Fibroblast of pulmonary artery (primary cell): Measurements from ENCODE around the gene ST6GAL1.
"Not testable (repeated sequence)": the region's sequence is repeated elsewhere in the genome, so short reads cannot be mapped to it uniquely, and the experiment has no call there.

Experiments used
- DNase-seq: peaks from one replicate; pipeline ENCODE4 v3.0.0-alpha.2; 2010; ENCODE audit warnings: low read depth
- H3K4me3 ChIP-seq: replicated peaks from 2 replicates; pipeline ENCODE4 v1.5.1; 2011; ENCODE audit warnings: low read depth, mild to moderate bottlenecking, control low read depth, low read length, moderate library complexity
- TF ChIP-seq, protein P1 (sequence below): IDR thresholded peaks from 2 replicates; pipeline ENCODE4 v1.5.1; 2011; ENCODE audit warnings: mild to moderate bottlenecking, control low read depth, low read length, inconsistent platforms; ENCODE audit errors: missing control alignments

The ST6GAL1 gene

DNA sequence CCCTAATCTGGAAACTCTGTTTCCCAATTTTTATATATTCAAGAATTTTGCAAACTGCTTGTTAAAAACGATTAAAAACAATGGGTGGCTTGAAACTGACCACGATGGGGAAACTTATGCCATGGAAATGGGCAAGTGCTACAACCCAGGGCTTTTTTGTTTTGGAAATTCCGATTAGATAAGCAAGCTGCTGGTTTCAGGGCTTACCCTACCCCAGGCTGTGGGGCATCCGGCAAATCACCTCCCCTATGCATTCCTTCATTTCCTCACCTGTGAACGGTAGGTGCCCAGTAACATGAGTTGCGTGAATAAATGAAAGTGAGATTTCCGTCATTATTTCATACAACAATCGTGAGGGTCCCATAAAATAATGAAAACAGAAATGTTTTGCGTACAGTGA lies 34.3 kb downstream of the ST6GAL1 start:
- TF ChIP-seq, protein P1, sequence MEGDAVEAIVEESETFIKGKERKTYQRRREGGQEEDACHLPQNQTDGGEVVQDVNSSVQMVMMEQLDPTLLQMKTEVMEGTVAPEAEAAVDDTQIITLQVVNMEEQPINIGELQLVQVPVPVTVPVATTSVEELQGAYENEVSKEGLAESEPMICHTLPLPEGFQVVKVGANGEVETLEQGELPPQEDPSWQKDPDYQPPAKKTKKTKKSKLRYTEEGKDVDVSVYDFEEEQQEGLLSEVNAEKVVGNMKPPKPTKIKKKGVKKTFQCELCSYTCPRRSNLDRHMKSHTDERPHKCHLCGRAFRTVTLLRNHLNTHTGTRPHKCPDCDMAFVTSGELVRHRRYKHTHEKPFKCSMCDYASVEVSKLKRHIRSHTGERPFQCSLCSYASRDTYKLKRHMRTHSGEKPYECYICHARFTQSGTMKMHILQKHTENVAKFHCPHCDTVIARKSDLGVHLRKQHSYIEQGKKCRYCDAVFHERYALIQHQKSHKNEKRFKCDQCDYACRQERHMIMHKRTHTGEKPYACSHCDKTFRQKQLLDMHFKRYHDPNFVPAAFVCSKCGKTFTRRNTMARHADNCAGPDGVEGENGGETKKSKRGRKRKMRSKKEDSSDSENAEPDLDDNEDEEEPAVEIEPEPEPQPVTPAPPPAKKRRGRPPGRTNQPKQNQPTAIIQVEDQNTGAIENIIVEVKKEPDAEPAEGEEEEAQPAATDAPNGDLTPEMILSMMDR, result no peak
- DNase-seq, result no peak

DNA sequence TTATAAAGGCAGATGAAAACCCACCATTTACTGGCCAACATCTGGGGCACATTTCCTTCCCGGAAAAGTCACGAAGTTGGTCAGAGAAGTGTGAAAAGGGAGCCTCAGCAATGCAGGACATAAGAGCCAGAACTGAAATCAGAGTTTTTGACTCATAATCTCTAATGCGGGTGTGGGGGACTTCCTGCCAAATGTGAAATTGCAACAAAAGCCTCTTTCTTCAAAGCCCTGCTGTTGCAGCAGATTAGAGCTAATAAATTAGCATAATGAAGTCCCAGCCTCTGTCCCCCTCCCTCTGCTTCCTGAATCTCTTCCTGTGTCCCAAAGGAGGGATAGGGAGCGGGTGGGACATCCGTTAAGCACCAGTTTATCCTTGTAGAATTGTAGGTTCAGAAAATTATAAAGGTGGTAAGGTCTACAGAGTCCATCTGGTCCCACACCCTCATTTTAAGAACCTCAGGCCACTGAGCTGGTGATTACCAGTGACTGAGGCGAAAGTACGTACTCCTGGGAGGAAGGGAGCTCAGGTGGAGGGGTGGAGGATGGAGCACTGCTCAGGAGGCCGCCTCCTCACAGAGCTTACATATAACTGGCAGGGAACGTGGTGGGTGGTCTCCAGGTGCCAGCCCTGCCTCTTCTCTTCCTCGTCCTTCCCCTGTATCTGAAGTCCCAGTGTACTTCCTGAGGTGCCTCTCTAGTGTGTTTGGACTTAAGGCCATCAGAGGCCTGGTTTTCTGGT lies 35.0 kb downstream of the ST6GAL1 start:
- TF ChIP-seq, protein P1, result no peak
- DNase-seq, result no peak
- no peak overlapping the region for H3K4me3 ChIP-seq

More for the DNA sequence above, 34.3 kb downstream of the ST6GAL1 start:
- H3K4me3 ChIP-seq, result no peak overlapping the region

DNA sequence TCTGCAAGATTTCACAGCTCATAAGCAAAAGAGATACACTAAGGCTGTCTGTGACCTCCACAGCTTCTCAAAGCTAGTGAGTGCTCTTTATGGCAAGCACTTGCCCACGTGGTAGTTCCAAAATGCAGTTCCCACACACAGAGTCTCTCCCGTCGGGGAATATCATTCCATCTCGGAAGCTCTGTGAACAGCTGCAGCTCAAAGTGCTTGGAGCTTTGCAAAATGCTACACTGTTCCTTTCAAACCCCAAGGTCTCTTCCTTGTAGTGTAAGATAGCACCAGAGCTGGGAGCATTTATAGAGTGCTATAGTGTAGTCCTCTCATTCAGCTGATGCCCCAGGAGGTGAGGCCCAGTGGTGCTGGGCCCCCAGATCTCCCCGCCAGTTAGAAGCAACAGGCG lies 36.1 kb downstream of the ST6GAL1 start:
- no peak overlapping the region for H3K4me3 ChIP-seq
- TF ChIP-seq, protein P1, result no peak
- no peak for DNase-seq

DNA sequence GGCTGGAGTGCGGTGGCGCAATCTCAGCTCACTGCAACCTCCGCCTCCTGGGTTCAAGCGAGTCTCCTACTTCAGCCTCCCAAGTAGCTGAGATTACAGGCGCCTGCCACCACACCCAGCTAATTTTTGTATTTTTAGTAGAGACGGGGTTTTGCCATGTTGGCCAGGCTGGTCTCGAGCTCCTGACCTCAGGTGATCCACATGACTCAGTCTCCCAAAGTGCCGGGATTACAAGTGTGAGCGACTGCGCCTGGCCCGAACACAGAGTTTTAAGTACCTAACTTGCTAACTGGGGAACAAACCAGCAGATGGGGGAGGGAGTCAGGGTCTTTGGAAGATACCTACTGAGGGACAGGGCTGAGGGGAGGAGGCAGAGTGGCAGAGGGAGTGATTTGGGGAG lies 36.9 kb downstream of the ST6GAL1 start:
- not testable (repeated sequence) for H3K4me3 ChIP-seq, DNase-seq

DNA sequence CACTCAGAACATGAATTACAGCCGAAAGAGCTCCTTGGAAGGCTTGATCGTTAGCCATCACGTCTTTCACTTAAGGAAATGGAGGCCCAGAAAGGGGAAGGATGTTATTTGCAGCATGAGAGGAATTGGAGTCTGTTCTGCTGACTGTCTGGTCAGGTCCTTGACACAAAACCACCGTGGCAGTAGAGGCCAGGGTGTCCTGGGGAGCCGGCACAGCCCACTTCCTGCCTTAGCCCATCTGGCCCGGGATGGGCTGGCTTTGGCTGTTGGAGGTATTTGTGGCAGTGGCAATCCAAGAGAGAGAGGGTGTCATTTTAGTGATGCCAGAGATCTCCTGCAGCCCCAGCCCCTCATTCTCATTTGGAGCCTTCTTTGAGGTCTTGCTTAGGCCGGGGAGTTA lies 37.4 kb downstream of the ST6GAL1 start:
- H3K4me3 ChIP-seq, result no peak overlapping the region
- TF ChIP-seq, protein P1, result no peak
- no peak for DNase-seq

DNA sequence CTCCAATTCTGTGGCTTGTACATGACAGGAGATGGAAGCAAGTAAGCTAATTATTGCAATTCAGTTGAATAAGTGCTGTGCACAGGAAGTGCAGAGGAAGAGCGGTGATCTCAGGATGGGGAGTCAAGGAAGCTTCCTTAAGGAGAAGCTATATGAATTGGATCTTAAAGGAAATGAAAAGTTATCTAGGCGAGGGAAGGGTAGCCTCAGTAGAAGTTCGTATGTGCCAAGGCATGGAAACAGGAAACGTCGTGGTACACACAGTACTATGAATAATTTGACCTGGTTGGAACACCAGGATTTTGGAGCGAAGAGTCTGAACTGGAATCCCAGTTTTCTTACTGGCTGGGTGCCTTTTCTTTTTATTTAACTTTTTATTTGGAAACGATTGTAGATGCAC lies 39.3 kb downstream of the ST6GAL1 start:
- TF ChIP-seq, protein P1, result no peak
- DNase-seq, result no peak
- no peak overlapping the region for H3K4me3 ChIP-seq

DNA sequence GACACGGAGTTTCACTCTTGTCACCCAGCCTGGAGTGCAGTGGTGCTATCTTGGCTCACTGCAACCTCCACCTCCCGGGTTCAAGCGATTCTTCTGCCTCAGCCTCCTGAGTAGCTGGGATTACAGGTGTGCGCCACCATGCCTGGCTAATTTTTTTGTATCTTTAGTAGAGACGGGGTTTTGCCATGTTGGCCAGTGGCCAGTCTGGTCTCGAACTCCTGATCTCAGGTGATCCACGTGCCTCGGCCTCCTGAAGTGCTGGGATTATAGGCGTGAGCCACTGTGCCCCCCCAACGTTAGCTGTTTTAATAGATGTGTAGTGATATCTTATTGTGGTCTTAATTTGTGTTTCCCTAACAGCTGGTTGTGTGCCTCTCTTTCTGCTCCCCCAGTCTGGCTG lies 40.8 kb downstream of the ST6GAL1 start:
- DNase-seq, H3K4me3 ChIP-seq: not testable (repeated sequence)

DNA sequence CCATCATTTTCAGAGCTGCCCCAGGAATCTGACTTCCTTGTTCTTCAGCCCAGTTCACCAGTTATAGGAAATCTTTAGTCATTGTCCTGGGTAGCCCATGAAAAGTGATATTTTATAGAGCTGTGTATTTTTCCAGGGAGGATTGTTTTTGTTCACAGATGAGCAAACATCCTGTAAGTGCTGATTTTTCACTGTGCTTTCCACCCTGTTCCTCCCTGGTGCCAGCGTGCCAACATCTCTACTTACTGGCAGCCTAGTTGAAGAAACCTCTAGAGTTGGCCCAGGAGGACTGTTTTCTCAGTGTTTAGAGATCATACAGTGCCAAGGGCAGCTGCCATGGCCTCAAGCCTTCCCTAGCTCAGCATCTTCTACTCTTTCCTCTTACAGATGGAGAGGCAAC lies 41.3 kb downstream of the ST6GAL1 start:
- DNase-seq, result no peak
- TF ChIP-seq, protein P1, result no peak
- no peak overlapping the region for H3K4me3 ChIP-seq
